BE2C (cell line): Measurements from ENCODE around the gene PLA2G4D.

ENCODE experiments used
- DNase-seq: peaks from one replicate; pipeline ENCODE4 v3.0.0-alpha.2; 2020
- H3K27me3 ChIP-seq: fragments of 250-450 bp; sonication (Bioruptor Pico); 2 replicates; pipeline ENCODE4 v1.5.1; 2020; ENCODE audit warnings: mild to moderate bottlenecking
- H3K36me3 ChIP-seq: fragments of 250-450 bp; sonication (Bioruptor Pico); 2 replicates; pipeline ENCODE4 v1.5.1; 2020; ENCODE audit warnings: mild to moderate bottlenecking
- H3K4me1 ChIP-seq: fragments of 250-450 bp; sonication (Bioruptor Pico); 2 replicates; pipeline ENCODE4 v1.5.1; 2020
- H3K4me3 ChIP-seq: 2 replicates; pipeline ENCODE4 v1.5.1; 2011; ENCODE audit warnings: low read depth, low read length
- H3K9me3 ChIP-seq: fragments of 250-450 bp; sonication (Bioruptor Pico); 2 replicates; pipeline ENCODE4 v1.5.1; 2020
- CTCF ChIP-seq: IDR thresholded peaks from 2 replicates; pipeline ENCODE4 v1.5.1; 2012; ENCODE audit warnings: mild to moderate bottlenecking, low read depth, low read length

Gene PLA2G4D

GRCh38 chr15:42082141-42082540, 12.2 kb downstream of the PLA2G4D start:
- Histone ChIP-seq H3K4me1 (no peaks in the 10 kb centered on the region), H3K4me3 (no peak overlapping the region), H3K9me3 (no peaks in the 10 kb centered on the region), H3K36me3 (no peaks in the 10 kb centered on the region), H3K27me3 (no peaks in the 10 kb centered on the region)
- TF ChIP-seq CTCF, result no peak
- no peak for DNase-seq

GRCh38 chr15:42080919-42081830, 13.2 kb downstream of the PLA2G4D start:
- no peak for DNase-seq
- Histone ChIP-seq H3K36me3 (no peaks in the 10 kb centered on the region), H3K4me1 (no peaks in the 10 kb centered on the region), H3K27me3 (no peaks in the 10 kb centered on the region), H3K9me3 (no peaks in the 10 kb centered on the region), H3K4me3 (no peak overlapping the region)
- TF ChIP-seq CTCF, result no peak

GRCh38 chr15:42080186-42080918, 14.0 kb downstream of the PLA2G4D start:
- H3K4me3 ChIP-seq, result no peak overlapping the region
- H3K4me1 ChIP-seq, result no peaks in the 10 kb centered on the region
- H3K27me3 ChIP-seq, result no peaks in the 10 kb centered on the region
- H3K36me3 ChIP-seq, result no peaks in the 10 kb centered on the region
- TF ChIP-seq CTCF, result no peak
- H3K9me3 ChIP-seq, result no peaks in the 10 kb centered on the region
- no peak for DNase-seq

GRCh38 chr15:42079401-42079908, 14.9 kb downstream of the PLA2G4D start:
- H3K27me3 ChIP-seq, result no peaks in the 10 kb centered on the region
- no peak for TF ChIP-seq CTCF
- H3K4me1 ChIP-seq, result no peaks in the 10 kb centered on the region
- no peak for DNase-seq
- H3K36me3 ChIP-seq, result no peaks in the 10 kb centered on the region
- no peaks in the 10 kb centered on the region for H3K9me3 ChIP-seq
- no peak overlapping the region for H3K4me3 ChIP-seq

- Histone ChIP-seq H3K27me3 (no peaks in the 10 kb centered on the region), H3K4me3 (no peak overlapping the region), H3K9me3 (no peaks in the 10 kb centered on the region), H3K4me1 (no peaks in the 10 kb centered on the region), H3K36me3 (no peaks in the 10 kb centered on the region)
- DNase-seq, result no peak
- no peak for TF ChIP-seq CTCF
These were observed 15.5 kb downstream of the PLA2G4D start for GRCh38 chr15:42078903-42079302.
